IPS-11a (cell line): ENCODE measurements around the gene LRRC37A2.
"Not testable (repeated sequence)": the region's sequence is repeated elsewhere in the genome, so short reads cannot be mapped to it uniquely, and the experiment has no call there.

ENCODE experiments used
- H3K4me3 ChIP-seq: one replicate; pipeline ENCODE4 v1.5.1; 2013; ENCODE audit warnings: low read depth, low read length, control low read depth

LRRC37A2 gene

GRCh38 chr17:46591332-46591731 is 79.1 kb downstream of the LRRC37A2 start:
- not testable (repeated sequence) for H3K4me3 ChIP-seq

GRCh38 chr17:46598344-46598931 is 86.2 kb downstream of the LRRC37A2 start:
- H3K4me3 ChIP-seq = not testable (repeated sequence)

- not testable (repeated sequence) for H3K4me3 ChIP-seq
Measured at GRCh38 chr17:46600767-46601166, 88.5 kb downstream of the LRRC37A2 start.

GRCh38 chr17:46603125-46603524 is 90.9 kb downstream of the LRRC37A2 start:
- H3K4me3 ChIP-seq = not testable (repeated sequence)
